Left lobe of liver (tissue), 2 donors: ENCODE results near the gene HOXB8. TPM values are rescaled to one million over a fixed set of nuclear protein-coding genes. Genes with fewer than 3 reads are reported as not detected.

Experiments used
- ATAC-seq: fragments of 200-7000 bp; cut with Tn5 transposase; one replicate; pipeline ENCODE4 v1.9.1; 2020; ENCODE audit warnings: mild to moderate bottlenecking, moderate library complexity
- DNase-seq: peaks from one replicate; pipeline ENCODE4 v3.0.0-alpha.2; 2020; ENCODE audit warnings: low spot score
- total RNA-seq: library from RNA; stranded (reverse); gene quantifications from one replicate; pipeline ENCODE4 v1.2.1, GENCODE V29; 2021
- donor health status: DM: no; HTN: no; CAD: no; lungs with moderate emphysema.
- donor health status: DM: no; HTN: yes; CAD: no.

Gene HOXB8
- total RNA-seq, 1 donor from 2014 or later = 0.15 TPM

- DNase-seq = no peak
- ATAC-seq = no peak
Observed at GRCh38 chr17:48611213-48611612, 3.9 kb downstream of the HOXB8 start.

- peak; percentile 29 for ATAC-seq
- no peak for DNase-seq
Observed at GRCh38 chr17:48610282-48611211, 4.5 kb downstream of the HOXB8 start, which contains the start of gene HOXB7. HOXB7 (minus strand) TSS chr17:48611017; CDS start chr17:48610918, 99 bp downstream.

GRCh38 chr17:48609759-48610281 is 5.3 kb downstream of the HOXB8 start:
- no peak for DNase-seq
- no peak for ATAC-seq

- no peak for DNase-seq
- no peak for ATAC-seq
Observed at GRCh38 chr17:48609033-48609432, 6.1 kb downstream of the HOXB8 start.

GRCh38 chr17:48608494-48608834 is 6.6 kb downstream of the HOXB8 start:
- no peak for ATAC-seq

GRCh38 chr17:48606892-48607614 is 8.0 kb downstream of the HOXB8 start:
- DNase-seq (no peak), ATAC-seq (no peak)

More at GRCh38 chr17:48608494-48608834, 6.6 kb downstream of the HOXB8 start:
- no peak for DNase-seq

GRCh38 chr17:48605991-48606891 is 8.9 kb downstream of the HOXB8 start:
- DNase-seq = no peak

GRCh38 chr17:48605409-48605919 is 9.6 kb downstream of the HOXB8 start:
- no peak for ATAC-seq
- no peak for DNase-seq

More at GRCh38 chr17:48605991-48606891, 8.9 kb downstream of the HOXB8 start:
- no peak for ATAC-seq

- ATAC-seq (no peak), DNase-seq (no peak)
Observed at GRCh38 chr17:48604770-48605329, 10.2 kb downstream of the HOXB8 start, which contains the start of gene HOXB6. HOXB6 (minus strand) TSS chr17:48604986; CDS start chr17:48598150, 6,836 bp downstream.

- ATAC-seq (no peak), DNase-seq (no peak)
Observed at GRCh38 chr17:48603959-48604769, 10.9 kb downstream of the HOXB8 start.

GRCh38 chr17:48601539-48602425 is 13.3 kb downstream of the HOXB8 start:
- DNase-seq (no peak), ATAC-seq (peak; percentile 50)

- ATAC-seq (no peak), DNase-seq (no peak)
Observed at GRCh38 chr17:48601207-48601538, 13.9 kb downstream of the HOXB8 start.

- DNase-seq = no peak
- ATAC-seq = no peak
Observed at GRCh38 chr17:48600244-48601098, 14.6 kb downstream of the HOXB8 start.

GRCh38 chr17:48599354-48599753 is 15.7 kb downstream of the HOXB8 start:
- DNase-seq (no peak), ATAC-seq (no peak)

- ATAC-seq (no peak), DNase-seq (no peak)
Observed at GRCh38 chr17:48598736-48599135, 16.4 kb downstream of the HOXB8 start.

- ATAC-seq (peak; percentile 45), DNase-seq (peak; percentile 52)
Observed at GRCh38 chr17:48597778-48598631, 17.1 kb downstream of the HOXB8 start.

GRCh38 chr17:48597528-48597777 is 17.6 kb downstream of the HOXB8 start:
- DNase-seq = no peak
- ATAC-seq = no peak
